Measurements from ENCODE around the gene AKT3. TPM values are rescaled to one million over a fixed set of nuclear protein-coding genes. Genes with fewer than 3 reads are reported as not detected.

The AKT3 gene
- total and polyA plus RNA-seq, 2 experiments from 2014 or later = 3.5 to 13.0 TPM

DNA sequence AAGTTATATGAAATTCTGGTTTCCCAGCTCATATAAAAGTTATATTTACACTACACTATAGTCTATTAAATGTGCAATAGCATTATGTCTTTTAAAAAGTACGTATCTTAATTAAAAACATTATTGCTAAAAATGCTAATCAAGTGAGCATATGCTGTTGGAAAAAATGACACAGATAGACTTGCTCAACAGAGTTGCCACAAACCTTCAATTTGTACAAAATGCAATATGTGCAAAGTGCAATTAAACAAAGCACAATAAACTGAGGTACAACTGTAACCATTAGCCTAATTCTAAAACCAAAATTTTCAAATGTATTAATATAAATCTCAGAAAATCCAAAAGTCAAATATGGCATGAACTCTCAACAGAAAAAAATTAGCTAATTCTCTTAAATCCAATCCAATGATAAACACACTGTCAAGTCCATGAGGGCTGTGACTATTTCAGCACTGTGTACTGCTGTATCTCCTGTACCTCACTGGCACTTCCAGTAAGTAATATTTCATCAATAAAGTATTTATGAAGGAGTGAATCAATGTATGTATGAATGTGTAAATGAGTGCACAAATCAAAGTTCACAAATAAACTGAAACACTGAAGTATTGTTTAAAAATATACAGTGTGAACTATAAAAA, 116.3 kb downstream of the AKT3 start:
- Histone ChIP-seq H2AFZ (no peak overlapping the region), H3K9me3 (ENCODE audit: low read depth) (no peaks in the 10 kb centered on the region), H3K4me2 (no peak overlapping the region), H3K4me1 (ENCODE audit: insufficient read depth) (no peaks in the 10 kb centered on the region), H3K27me3 (no peaks in the 10 kb centered on the region), H3K79me2 (no peaks in the 10 kb centered on the region), H4K20me1 (ENCODE audit: insufficient read depth, poor library complexity, severe bottlenecking) (no peaks in the 10 kb centered on the region), H3K27ac (no peak overlapping the region), H3K9me2 (replicated peaks; ENCODE audit: insufficient read depth) (no peaks in the 10 kb centered on the region), H3K36me3 (replicated peaks; ENCODE audit: insufficient read depth, low read depth) (no peaks in the 10 kb centered on the region), H3K4me3 (no peak overlapping the region)
- WGBS (ENCODE audit: low lambda C conversion rate, missing lambda C conversion rate) = 94% methylated on average over 1 of the region's 1 CpG
- DNase-seq (ENCODE audit: low spot score) = no peak
- TF ChIP-seq EZH2 (IDR thresholded peaks at IDR 0.05; ENCODE audit: borderline replicate concordance) (no peak), EZH2phosphoT487 (IDR thresholded peaks at IDR 0.05; ENCODE audit: low read depth, severe bottlenecking, unreplicated experiment) (no peak)
- TF ChIP-seq, protein P1, sequence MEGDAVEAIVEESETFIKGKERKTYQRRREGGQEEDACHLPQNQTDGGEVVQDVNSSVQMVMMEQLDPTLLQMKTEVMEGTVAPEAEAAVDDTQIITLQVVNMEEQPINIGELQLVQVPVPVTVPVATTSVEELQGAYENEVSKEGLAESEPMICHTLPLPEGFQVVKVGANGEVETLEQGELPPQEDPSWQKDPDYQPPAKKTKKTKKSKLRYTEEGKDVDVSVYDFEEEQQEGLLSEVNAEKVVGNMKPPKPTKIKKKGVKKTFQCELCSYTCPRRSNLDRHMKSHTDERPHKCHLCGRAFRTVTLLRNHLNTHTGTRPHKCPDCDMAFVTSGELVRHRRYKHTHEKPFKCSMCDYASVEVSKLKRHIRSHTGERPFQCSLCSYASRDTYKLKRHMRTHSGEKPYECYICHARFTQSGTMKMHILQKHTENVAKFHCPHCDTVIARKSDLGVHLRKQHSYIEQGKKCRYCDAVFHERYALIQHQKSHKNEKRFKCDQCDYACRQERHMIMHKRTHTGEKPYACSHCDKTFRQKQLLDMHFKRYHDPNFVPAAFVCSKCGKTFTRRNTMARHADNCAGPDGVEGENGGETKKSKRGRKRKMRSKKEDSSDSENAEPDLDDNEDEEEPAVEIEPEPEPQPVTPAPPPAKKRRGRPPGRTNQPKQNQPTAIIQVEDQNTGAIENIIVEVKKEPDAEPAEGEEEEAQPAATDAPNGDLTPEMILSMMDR (IDR thresholded peaks at IDR 0.05; ENCODE audit: poor library complexity) = no peak

DNA sequence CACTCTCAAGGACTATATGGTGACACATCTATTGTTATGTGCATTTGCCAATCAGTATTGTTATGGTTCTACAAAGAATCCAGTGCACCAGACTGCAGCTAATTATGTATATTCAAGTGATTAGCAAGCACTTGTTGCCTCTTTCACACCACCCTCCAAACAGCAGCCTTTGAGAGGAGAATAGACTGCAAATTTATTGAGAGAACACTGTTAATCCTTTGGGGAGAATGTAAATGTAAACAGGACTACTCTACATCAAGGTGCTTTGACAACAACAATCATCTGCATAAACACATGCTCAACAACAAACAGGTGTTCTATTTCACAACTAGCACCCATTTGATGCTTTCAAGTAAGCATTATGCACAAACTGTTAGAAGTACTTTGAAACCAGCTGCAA, 117.4 kb downstream of the AKT3 start:
- no peak overlapping the region for H3K4me2 ChIP-seq
- no peaks in the 10 kb centered on the region for H3K36me3 ChIP-seq (replicated peaks; ENCODE audit: insufficient read depth, low read depth)
- no peaks in the 10 kb centered on the region for H3K79me2 ChIP-seq
- H3K9me3 ChIP-seq (ENCODE audit: low read depth) = no peaks in the 10 kb centered on the region
- H3K4me3 ChIP-seq = no peak overlapping the region
- no peaks in the 10 kb centered on the region for H3K4me1 ChIP-seq (ENCODE audit: insufficient read depth)
- H3K9me2 ChIP-seq (replicated peaks; ENCODE audit: insufficient read depth) = no peaks in the 10 kb centered on the region
- H2AFZ ChIP-seq = no peak overlapping the region
- H3K27ac ChIP-seq = no peak overlapping the region
- DNase-seq (ENCODE audit: low spot score) = no peak
- H3K27me3 ChIP-seq = no peaks in the 10 kb centered on the region
- TF ChIP-seq, protein P1 (IDR thresholded peaks at IDR 0.05; ENCODE audit: poor library complexity) = no peak
- no peak for TF ChIP-seq EZH2 (IDR thresholded peaks at IDR 0.05; ENCODE audit: borderline replicate concordance)
- TF ChIP-seq EZH2phosphoT487 (IDR thresholded peaks at IDR 0.05; ENCODE audit: low read depth, severe bottlenecking, unreplicated experiment) = no peak
- no peaks in the 10 kb centered on the region for H4K20me1 ChIP-seq (ENCODE audit: insufficient read depth, poor library complexity, severe bottlenecking)

DNA sequence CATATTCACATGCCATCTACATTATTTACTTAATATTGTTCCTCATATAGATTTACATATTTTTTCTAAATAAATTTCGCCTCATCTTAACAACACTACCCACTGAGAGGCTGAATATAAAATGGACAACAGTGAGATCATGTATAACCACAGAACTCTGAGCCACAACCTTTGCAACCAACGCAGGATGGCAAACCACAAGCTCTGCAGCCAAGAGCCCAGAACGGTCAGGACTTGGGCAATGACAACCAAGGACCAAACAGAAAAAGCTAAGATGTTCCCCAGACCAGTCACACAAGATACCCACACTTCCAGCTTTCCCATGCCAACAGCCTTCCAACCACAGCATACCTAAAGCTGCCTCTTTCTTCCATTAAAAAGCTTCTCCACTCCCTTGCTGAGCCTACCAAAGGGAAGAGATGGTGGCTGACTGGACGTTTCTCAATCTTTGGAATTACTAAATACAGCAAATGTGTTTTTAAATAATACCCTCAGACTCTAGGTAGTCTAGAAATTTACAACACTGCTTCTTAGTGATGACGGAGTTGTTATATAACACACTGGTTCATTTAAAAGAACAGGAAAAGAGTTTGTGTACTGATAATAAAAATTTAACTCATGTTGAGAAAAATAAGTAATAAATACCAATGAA, 117.9 kb downstream of the AKT3 start:
- Histone ChIP-seq H3K4me1 (ENCODE audit: insufficient read depth) (no peaks in the 10 kb centered on the region), H3K27ac (peak overlapping the region; percentile 35), H4K20me1 (ENCODE audit: insufficient read depth, poor library complexity, severe bottlenecking) (no peaks in the 10 kb centered on the region), H3K4me3 (no peak overlapping the region), H2AFZ (no peak overlapping the region), H3K79me2 (no peaks in the 10 kb centered on the region), H3K36me3 (replicated peaks; ENCODE audit: insufficient read depth, low read depth) (no peaks in the 10 kb centered on the region), H3K9me3 (ENCODE audit: low read depth) (no peaks in the 10 kb centered on the region), H3K27me3 (no peaks in the 10 kb centered on the region), H3K9me2 (replicated peaks; ENCODE audit: insufficient read depth) (no peaks in the 10 kb centered on the region), H3K4me2 (no peak overlapping the region)
- TF ChIP-seq, protein P1 (IDR thresholded peaks at IDR 0.05; ENCODE audit: poor library complexity) = no peak
- TF ChIP-seq EZH2phosphoT487 (IDR thresholded peaks at IDR 0.05; ENCODE audit: low read depth, severe bottlenecking, unreplicated experiment) = no peak
- TF ChIP-seq EZH2 (IDR thresholded peaks at IDR 0.05; ENCODE audit: borderline replicate concordance) = no peak
- WGBS (ENCODE audit: low lambda C conversion rate, missing lambda C conversion rate) = 82% methylated on average over 5 of the region's 5 CpGs
- no peak for DNase-seq (ENCODE audit: low spot score)
